ENCODE measurements around the gene CLDN4. TPM values are rescaled to one million over a fixed set of nuclear protein-coding genes. Genes with fewer than 3 reads are reported as not detected.
A peak's percentile ranks its signal among the peaks of the same experiment; 100 is the strongest.

The CLDN4 gene
- total RNA-seq, 1 experiment from 2014 or later: 234 TPM

- H4K20me1 ChIP-seq (ENCODE audit: insufficient read depth): no peaks in the 10 kb centered on the region
- TF ChIP-seq RAD21 (IDR thresholded peaks at IDR 0.05; ENCODE audit: low read depth) (no peak), POLR2AphosphoS5 (IDR thresholded peaks at IDR 0.05; ENCODE audit: low read depth, low read length) (0 out of 2 replicates have a peak, but pooled peaks have one; percentile 16)
- ChIA-PET RAD21 (ENCODE audit: low non-redundant PET in 1 of 2, low total read pairs in 2 of 2, uncharacterized antibody in 2 of 2, unreplicated experiment in 2 of 2) (interaction anchor here in 1 of 2 experiments (1.1 kb wide), 1 partner anchor 8 kb away, joined by 6 read pairs; no protein-coding TSS in a partner anchor), CTCF (interaction anchor here (1.8 kb wide), 2 partner anchors 7 to 10 kb away, joined by 6 to 18 read pairs; no protein-coding TSS in a partner anchor), POLR2A (interaction anchor here (3.5 to 4.4 kb wide), 3 partner anchors 8 to 14 kb away, joined by 21 to 87 read pairs (median 50); partner anchors contain the start of gene CLDN4)
- H3K36me3 ChIP-seq (ENCODE audit: control insufficient read depth in 1 of 2, insufficient read depth in 2 of 2, low read length in 2 of 2): no peaks in the 10 kb centered on the region; a peak in 1 of 4 replicates
- H3K9me2 ChIP-seq (ENCODE audit: insufficient read depth): no peaks in the 10 kb centered on the region
- peak overlapping the region; percentile 90 for H3K27ac ChIP-seq (ENCODE audit: low read depth, low read length)
- intact Hi-C loops (cut with micrococcal nuclease): no loop called here
- peaks cover 33 to 59% of the 10 kb centered on the region in 2 experiments for H3K4me1 ChIP-seq (ENCODE audit: control insufficient read depth in 1 of 2, insufficient read depth in 2 of 2, low read length in 2 of 2)
- H2AFZ ChIP-seq (ENCODE audit: low read depth, low read length, poor library complexity, severe bottlenecking): no peak overlapping the region
- peak overlapping the region; percentile 93 for H3K9ac ChIP-seq (ENCODE audit: low read length)
- H3K79me2 ChIP-seq (ENCODE audit: insufficient read depth, low read length): peaks cover 9% of the 10 kb centered on the region; the same call in 1 of the 2 replicates
- no TSS peak for BruUV-seq (replicated peaks)
- no peaks in the 10 kb centered on the region for H3K9me3 ChIP-seq (ENCODE audit: control insufficient read depth in 1 of 2, insufficient read depth in 1 of 2, low read depth in 1 of 2, low read length in 2 of 2)
- H3K27me3 ChIP-seq (ENCODE audit: insufficient read depth, low read length): no peaks in the 10 kb centered on the region
- peak overlapping the region; percentile 96 for H3K4me2 ChIP-seq (ENCODE audit: low read length)
- peak overlapping the region; percentile 85 to 93 for H3K4me3 ChIP-seq (replicated peaks in 1 of 2; ENCODE audit: low read depth in 1 of 2, low read length in 2 of 2)
- ATAC-seq (no peak), DNase-seq (ENCODE audit: low read depth, low spot score) (no peak)
Observed at GRCh38 chr7:73840715-73841379, 10.1 kb downstream of the CLDN4 start.

GRCh38 chr7:73841689-73842066 is 10.9 kb downstream of the CLDN4 start:
- ATAC-seq: peak; percentile 77
- Histone ChIP-seq H3K4me3 (replicated peaks in 1 of 2; ENCODE audit: low read depth in 1 of 2, low read length in 2 of 2) (peak overlapping the region; percentile 85 to 93), H3K9me3 (ENCODE audit: control insufficient read depth in 1 of 2, insufficient read depth in 1 of 2, low read depth in 1 of 2, low read length in 2 of 2) (no peaks in the 10 kb centered on the region), H3K9ac (ENCODE audit: low read length) (peak overlapping the region; percentile 93), H3K36me3 (ENCODE audit: control insufficient read depth in 1 of 2, insufficient read depth in 2 of 2, low read length in 2 of 2) (no peaks in the 10 kb centered on the region; a peak in 1 of 4 replicates), H3K27ac (ENCODE audit: low read depth, low read length) (peak overlapping the region; percentile 90), H3K4me2 (ENCODE audit: low read length) (peak overlapping the region; percentile 96), H3K79me2 (ENCODE audit: insufficient read depth, low read length) (peaks cover 9% of the 10 kb centered on the region; the same call in 1 of the 2 replicates), H4K20me1 (ENCODE audit: insufficient read depth) (no peaks in the 10 kb centered on the region), H3K9me2 (ENCODE audit: insufficient read depth) (no peaks in the 10 kb centered on the region), H2AFZ (ENCODE audit: low read depth, low read length, poor library complexity, severe bottlenecking) (no peak overlapping the region), H3K27me3 (ENCODE audit: insufficient read depth, low read length) (no peaks in the 10 kb centered on the region), H3K4me1 (ENCODE audit: control insufficient read depth in 1 of 2, insufficient read depth in 2 of 2, low read length in 2 of 2) (peaks cover 33 to 59% of the 10 kb centered on the region in 2 experiments)
- no peak for DNase-seq (ENCODE audit: low read depth, low spot score)
- BruUV-seq (replicated peaks): no TSS peak
- RAD21 ChIA-PET (ENCODE audit: low non-redundant PET in 1 of 2, low total read pairs in 2 of 2, uncharacterized antibody in 2 of 2, unreplicated experiment in 2 of 2): interaction anchor here (1.1 to 1.5 kb wide), 3 partner anchors 8 to 9 kb away, joined by 6 to 7 read pairs (median 7); no protein-coding TSS in a partner anchor
- TF ChIP-seq CEBPB (IDR thresholded peaks at IDR 0.05; ENCODE audit: low read depth) (no peak), CTCF (IDR thresholded peaks at IDR 0.05 in 2 of 3, conservative IDR thresholded peaks at IDR 0.05 in 1 of 3; ENCODE audit: borderline replicate concordance in 1 of 3, insufficient read depth in 1 of 3, low read depth in 2 of 3, low read length in 2 of 3) (peak in 1 of 3 experiments; percentile 16; a peak in 2 of 6 replicates), ZNF274 (IDR thresholded peaks at IDR 0.05; ENCODE audit: low read depth, low read length) (no peak), RAD21 (IDR thresholded peaks at IDR 0.05; ENCODE audit: low read depth) (no peak), TCF7L2 (IDR thresholded peaks at IDR 0.05; ENCODE audit: borderline replicate concordance, extremely low read depth, insufficient read depth, insufficient read length) (peak; percentile 28), POLR2AphosphoS5 (IDR thresholded peaks at IDR 0.05; ENCODE audit: low read depth, low read length) (peak; percentile 12; the same call in 1 of the 2 replicates), FOSL1 (IDR thresholded peaks at IDR 0.05; ENCODE audit: low read depth) (no peak)
- intact Hi-C loops (cut with micrococcal nuclease): no loop called here
- POLR2A ChIA-PET: interaction anchor here (1.2 to 4.4 kb wide), 9 partner anchors 9 to 186 kb away, joined by 3 to 87 read pairs (median 6); partner anchors contain the start of gene CLDN4
- CTCF ChIA-PET: interaction anchor here (0.8 to 1.8 kb wide), 4 partner anchors 8 to 103 kb away, joined by 3 to 18 read pairs (median 6); partner anchors contain the start of gene ABHD11

Measured in HCT116 (cell line).